HS-27A (cell line): ENCODE data around the gene MAGED2.
"Not testable (repeated sequence)": the region's sequence is repeated elsewhere in the genome, so short reads cannot be mapped to it uniquely, and the experiment has no call there.

Experiments used
- DNase-seq: peaks from one replicate; pipeline ENCODE4 v3.0.0-alpha.2; 2012; ENCODE audit warnings: low read depth, missing footprints

MAGED2 gene

DNA sequence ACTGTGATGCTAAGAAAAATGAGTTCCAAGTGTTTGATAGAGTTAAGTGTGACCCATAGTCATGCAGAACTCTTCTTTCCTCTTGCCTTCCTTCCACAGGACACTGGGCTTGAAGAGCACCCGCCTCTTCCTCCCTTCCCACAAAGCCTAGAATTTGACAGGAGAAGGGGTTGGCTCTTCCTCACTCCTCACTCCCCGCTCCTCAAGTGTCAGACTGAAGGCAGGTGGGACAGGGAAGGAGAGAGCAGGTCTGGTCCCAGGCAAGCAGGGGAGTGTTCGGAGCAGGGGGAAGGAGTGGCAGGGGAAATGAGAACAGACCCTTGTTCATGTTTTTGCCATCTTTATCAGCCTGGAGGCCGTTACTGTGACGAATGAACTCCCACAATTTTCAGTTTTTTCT, 10.7 kb downstream of the MAGED2 start:
- no peak for DNase-seq

DNA sequence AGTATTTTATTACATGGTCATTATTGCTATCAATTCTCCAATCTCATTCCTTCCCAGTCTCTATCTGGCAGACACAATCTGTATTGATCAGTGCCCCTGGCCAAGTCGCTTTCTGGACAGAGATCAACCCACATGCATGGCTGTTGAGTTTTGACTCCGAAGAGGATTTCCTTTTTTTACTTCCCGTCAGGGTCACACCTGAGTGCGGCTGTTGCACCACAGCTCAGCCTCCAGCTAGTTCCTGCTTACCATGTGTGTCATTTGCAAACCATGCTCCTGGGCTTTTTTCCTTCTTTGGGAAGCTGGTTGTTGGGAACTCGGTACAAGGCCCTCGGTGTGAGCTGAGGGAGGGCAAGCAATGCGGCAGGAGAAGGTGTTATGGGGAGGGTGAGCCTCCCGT, 11.7 kb downstream of the MAGED2 start:
- DNase-seq = no peak

DNA sequence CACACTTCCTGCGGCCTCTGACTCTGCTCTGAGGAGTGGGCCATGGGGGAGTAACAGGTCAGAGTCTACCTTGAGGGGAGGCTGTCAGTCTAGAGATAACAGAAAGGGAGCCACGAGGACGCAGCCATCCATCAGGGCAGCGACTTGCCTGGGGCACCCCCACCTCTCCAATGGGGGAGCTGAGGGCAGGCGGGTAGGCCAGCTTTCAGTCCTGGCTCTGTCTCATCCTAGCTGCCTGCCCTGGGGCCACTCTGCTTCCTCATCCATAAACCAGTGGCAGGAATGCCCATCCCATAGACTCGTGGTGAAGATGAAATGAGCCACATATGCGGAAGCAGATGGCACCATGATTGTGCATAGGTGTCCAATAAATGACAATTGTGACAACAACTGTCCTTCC, 13.2 kb downstream of the MAGED2 start:
- DNase-seq = no peak

DNA sequence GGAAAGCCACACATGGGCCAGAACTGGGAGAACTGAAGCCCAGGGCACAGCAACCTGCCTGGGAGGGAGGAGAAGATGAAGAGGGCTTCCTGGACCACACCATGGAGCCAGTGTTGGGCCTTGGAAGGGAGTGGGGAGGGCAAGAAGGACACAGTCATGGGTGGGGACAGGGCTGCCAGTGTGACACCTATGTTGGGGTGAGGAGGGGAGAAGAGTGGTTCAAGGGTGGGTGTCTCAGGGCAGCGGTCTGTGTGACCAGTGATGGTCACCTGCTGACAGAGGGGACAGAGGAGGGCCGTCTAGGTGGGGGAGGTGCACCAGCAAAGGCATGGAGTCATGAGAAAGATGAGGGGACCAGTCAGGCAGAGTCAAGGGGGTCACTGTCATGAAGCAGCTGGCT, 13.8 kb downstream of the MAGED2 start:
- no peak for DNase-seq

DNA sequence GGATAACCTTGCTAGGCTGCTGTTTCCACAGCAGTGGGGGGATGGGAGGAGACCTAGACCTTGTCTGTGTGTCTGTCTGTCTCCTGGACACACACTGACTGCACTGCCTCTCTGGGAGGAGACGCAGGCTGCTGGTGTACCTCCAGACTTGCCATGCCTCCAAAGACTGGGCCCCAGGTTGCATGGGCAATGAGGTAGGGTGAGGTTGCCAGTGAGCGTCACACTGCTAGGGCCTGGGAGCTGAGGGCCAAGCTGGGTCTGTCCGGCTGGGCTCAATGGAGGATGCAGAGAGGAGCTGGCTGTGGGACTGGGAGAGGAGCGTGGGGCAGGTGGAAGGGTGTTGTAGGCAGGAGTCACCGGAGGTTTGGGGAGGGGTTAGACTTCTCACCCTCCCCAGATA, 16.6 kb downstream of the MAGED2 start:
- no peak for DNase-seq

DNA sequence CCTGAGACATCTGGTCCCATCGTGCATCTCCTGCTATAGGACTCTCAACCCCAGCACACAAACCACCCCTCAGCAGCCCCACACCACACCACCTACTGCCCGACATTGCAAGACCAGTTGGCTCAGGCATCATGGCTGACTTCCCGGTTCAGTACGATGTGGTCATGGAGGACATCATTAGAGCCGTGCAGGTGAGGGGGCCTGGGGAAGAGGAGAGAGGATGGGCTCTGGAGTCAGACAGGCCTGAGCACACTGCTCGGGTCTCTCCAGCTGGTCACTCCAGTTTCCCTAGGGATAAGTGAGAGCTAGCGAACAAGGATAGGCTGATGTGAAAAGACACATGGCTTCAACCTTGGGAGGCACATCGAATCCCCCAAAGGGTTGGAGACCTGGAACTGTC, 17.2 kb downstream of the MAGED2 start:
- no peak for DNase-seq

DNA sequence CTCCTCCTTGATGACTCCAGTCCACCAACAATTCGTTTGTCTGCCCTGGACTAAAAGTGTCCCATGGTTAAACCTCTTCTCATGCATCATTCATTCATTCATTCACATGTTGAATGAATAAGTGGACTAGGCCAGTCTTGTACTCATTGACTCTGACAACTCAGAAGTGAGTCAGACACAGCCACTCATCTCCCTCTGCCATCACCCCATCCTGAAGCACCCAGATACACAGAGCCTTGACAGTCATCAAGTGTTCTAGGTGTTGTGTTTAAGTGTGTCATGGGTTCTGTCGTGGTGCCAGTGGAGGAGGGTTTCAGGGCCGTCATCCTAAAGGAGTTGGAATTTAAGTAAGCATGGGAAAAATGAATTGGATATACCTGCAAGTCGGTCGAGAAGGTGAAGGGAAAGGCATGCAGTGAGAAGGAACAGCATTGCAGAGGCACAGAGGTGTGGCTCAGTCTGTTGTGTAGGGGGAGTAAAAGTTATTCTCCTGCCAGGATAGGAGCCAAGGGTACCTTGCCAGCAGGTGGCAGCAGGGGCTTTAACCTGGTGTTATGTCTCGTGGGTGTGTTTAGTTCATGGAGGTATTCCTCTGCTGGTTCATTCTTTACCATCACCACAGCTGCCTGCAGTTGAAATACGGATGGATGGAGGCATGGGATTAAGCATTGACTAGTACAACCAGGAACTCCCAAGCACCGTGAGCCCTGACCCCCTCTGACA, 18.3 kb downstream of the MAGED2 start:
- no peak for DNase-seq

DNA sequence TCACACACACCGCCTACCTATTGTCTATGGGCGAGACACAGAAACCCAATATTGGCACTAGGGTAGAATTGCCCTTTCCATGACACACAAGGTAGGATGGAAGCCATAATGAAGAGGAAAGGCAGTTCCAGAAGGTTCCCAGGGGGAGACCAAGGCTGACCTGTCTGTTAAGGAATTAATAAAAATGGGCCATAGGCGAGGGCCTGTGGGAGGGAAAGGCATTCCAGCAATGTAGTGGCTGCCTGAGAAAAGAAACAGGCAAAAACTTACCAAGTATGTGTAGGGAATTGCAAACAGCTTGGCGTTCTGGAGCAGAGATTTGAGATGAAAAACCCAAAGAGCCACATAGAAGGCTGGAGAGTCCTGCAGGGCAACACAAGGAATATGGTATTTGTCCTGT, 19.1 kb downstream of the MAGED2 start:
- DNase-seq = no peak

DNA sequence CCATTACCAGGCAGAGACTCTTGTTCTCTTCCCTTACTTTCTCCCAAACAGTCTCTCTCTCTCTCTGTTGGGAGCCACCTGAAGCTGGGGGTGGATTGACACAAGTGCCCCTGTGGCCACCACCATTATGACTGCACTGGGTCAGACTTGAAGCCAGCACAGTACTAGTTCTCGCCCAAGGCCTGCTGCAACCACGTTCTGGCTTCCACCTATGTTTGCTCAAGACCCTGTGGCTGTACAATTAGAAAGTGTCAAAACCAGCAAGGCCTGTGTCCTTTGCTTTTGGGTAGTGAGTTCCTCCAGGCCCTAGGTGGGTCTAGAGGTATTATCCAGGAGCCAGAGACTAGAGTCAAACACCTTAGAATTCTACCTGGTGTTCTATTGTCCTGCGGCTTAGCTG, 31.0 kb downstream of the MAGED2 start:
- no peak for DNase-seq

DNA sequence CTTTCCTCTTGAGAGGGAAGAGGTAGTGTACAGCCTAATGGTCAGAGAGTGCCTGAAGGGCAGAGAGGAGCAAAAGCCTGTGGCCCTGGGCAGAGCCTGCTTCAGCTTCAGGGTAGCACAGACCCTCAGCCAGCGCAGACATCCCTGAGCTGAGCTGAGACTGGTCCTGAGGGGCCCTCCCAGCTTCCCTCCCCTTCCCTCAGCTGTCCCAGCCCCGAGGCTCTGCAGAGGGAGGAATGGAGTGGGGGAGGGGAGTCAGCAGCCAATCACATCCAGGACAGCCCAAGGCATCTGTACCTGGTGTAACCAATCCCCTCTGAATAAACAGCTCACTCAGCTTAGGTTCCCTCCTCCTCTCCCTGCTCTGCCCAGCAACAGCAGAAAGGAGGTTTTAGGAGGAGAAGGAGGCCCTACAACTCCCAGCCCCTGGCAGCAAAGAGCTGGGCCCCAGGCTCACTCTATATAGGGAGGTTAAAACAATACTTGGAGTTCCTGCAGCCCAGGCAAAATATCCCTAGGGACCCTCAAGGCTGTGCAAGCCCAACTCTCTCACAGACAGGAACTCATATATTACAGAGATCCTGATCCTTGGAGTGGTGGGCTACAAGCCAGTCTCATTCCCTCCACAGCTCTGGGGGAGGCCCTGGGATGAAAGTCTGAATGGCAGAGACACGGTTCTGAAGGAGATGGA, 33.8 kb downstream of the MAGED2 start:
- DNase-seq = not testable (repeated sequence)

DNA sequence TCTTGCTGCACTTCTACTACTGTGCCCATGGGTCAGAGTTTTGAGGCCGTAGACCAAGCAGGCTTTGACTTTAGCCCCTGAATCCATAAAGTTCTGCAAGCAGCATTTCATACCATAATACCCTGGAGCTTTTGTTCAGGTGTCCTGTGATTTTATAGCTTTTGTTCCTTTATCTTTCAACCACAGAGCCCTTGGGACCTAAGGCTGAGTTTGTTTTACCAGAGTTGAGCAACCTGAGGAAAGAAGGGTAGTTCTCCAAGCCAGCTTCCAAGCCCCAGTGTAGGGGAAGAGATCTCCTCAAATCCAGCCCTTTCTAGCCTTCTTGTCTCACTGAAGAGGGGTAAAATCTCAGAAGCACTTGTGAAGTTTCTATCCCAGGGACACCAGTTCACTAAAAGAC, 35.1 kb downstream of the MAGED2 start:
- no peak for DNase-seq

DNA sequence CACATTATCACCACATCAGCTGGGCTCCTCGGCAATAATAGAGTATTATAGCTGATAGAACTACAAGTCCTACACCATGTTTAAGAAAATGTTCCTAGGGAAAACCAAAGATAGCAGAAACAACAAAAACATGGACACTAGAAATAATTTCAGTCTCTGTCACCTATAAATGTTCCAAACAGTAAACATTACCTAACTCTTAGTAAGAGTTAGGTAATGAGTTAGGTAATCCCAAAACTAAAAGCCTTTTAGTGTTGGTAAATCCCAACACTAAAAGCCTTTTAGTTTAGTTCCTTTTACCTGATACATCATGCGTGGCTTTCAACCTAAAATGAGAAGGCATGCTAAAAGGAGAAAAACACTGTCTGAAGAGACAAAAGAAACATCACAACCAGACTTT, 35.5 kb downstream of the MAGED2 start:
- no peak for DNase-seq

DNA sequence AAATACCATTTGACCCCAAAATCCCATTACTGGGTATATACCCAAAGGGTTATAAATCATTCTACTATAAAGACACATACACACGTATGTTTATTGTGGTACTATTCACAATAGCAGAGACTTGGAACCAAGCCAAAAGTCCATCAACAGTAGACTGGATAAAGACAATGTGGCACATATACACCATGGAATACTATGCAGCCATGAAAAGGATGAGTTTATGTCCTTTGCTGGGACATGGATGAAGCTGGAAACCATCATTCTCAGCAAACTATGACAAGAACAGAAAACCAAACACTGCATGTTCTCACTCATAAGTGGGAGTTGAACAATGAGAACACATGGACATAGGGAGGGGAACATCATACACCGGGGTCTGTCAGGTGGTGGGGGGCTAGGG, 40.2 kb downstream of the MAGED2 start:
- not testable (repeated sequence) for DNase-seq

DNA sequence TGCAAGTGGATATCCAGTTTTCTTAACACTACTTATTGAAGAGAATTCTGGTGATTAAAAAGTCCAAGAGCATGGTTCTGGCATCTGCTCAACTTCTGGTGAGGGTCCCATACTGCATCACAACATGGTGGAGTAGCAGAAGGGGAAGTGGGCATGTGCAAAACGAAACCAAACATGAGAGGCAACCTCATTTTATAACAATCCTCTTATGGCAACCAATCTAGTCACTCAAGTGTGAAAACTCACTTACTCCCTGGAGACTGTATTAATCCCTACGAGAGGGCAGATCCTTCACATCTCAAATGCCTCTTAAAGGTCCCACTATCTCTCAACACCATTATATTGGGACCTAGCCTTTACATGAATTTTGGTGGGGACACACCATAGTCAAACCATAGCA, 57.7 kb downstream of the MAGED2 start:
- DNase-seq = no peak
